ENCODE results near the gene ZMYND8.

Gene ZMYND8

GRCh38 chr20:47335251-47336128, 21.0 kb downstream of the ZMYND8 start:
- no peak for DNase-seq (ENCODE audit: low read depth in 1 of 2, low spot score in 1 of 2)

- no peak for DNase-seq (ENCODE audit: low read depth in 1 of 2, low spot score in 1 of 2)
Measured at GRCh38 chr20:47334022-47334551, 22.4 kb downstream of the ZMYND8 start.

GRCh38 chr20:47332381-47333206, 23.9 kb downstream of the ZMYND8 start:
- no peak for DNase-seq (ENCODE audit: low read depth in 1 of 2, low spot score in 1 of 2)

GRCh38 chr20:47330933-47331708, 25.4 kb downstream of the ZMYND8 start:
- DNase-seq (ENCODE audit: low read depth in 1 of 2, low spot score in 1 of 2): no peak

GRCh38 chr20:47330071-47330470, 26.4 kb downstream of the ZMYND8 start:
- no peak for DNase-seq (ENCODE audit: low read depth in 1 of 2, low spot score in 1 of 2)

- DNase-seq (ENCODE audit: low read depth in 1 of 2, low spot score in 1 of 2): no peak
Measured at GRCh38 chr20:47328129-47328528, 28.4 kb downstream of the ZMYND8 start.

- no peak for DNase-seq (ENCODE audit: low read depth in 1 of 2, low spot score in 1 of 2)
Measured at GRCh38 chr20:47327711-47328110, 28.8 kb downstream of the ZMYND8 start.

GRCh38 chr20:47326658-47327268, 29.7 kb downstream of the ZMYND8 start:
- DNase-seq (ENCODE audit: low read depth in 1 of 2, low spot score in 1 of 2): no peak

- DNase-seq (ENCODE audit: low read depth in 1 of 2, low spot score in 1 of 2): no peak
Measured at GRCh38 chr20:47325242-47325641, 31.3 kb downstream of the ZMYND8 start.

- DNase-seq (ENCODE audit: low read depth in 1 of 2, low spot score in 1 of 2): no peak
Measured at GRCh38 chr20:47320990-47321805, 35.3 kb downstream of the ZMYND8 start.

GRCh38 chr20:47319517-47320252, 36.8 kb downstream of the ZMYND8 start:
- DNase-seq (ENCODE audit: low read depth in 1 of 2, low spot score in 1 of 2): no peak

GRCh38 chr20:47318586-47319516, 37.6 kb downstream of the ZMYND8 start:
- no peak for DNase-seq (ENCODE audit: low read depth in 1 of 2, low spot score in 1 of 2)

- no peak for DNase-seq (ENCODE audit: low read depth in 1 of 2, low spot score in 1 of 2)
Measured at GRCh38 chr20:47318027-47318585, 38.4 kb downstream of the ZMYND8 start.

GRCh38 chr20:47317127-47317895, 39.2 kb downstream of the ZMYND8 start:
- peak; percentile 9 to 52 for DNase-seq (ENCODE audit: low read depth in 1 of 2, low spot score in 1 of 2)

- DNase-seq (ENCODE audit: low read depth in 1 of 2, low spot score in 1 of 2): no peak
Measured at GRCh38 chr20:47316776-47317126, 39.7 kb downstream of the ZMYND8 start.

GRCh38 chr20:47315339-47316056, 41.0 kb downstream of the ZMYND8 start:
- DNase-seq (ENCODE audit: low read depth in 1 of 2, low spot score in 1 of 2): no peak

All from stimulated activated CD4-positive, alpha-beta T cell treated with anti-CD3 and anti-CD28 coated beads, Interleukin-15, amount 100 ng/mL, for 1 hour (primary cell).